HL-60 (cell line): ENCODE data around the gene SHROOM4.

Source experiments
- GABPA ChIP-seq: IDR thresholded peaks from 2 replicates; pipeline ENCODE4 v1.6.1; 2012; ENCODE audit warnings: low read depth
- REST ChIP-seq: IDR thresholded peaks from 2 replicates; pipeline ENCODE4 v1.6.1; 2012; ENCODE audit warnings: low read depth; ENCODE audit not compliant: insufficient replicate concordance
- TF ChIP-seq, protein P1 (sequence below): IDR thresholded peaks from one replicate; pipeline ENCODE4 v1.5.1; 2011; ENCODE audit warnings: low read length, control low read depth, inconsistent platforms; ENCODE audit not compliant: insufficient read depth

- TF ChIP-seq, protein P1, sequence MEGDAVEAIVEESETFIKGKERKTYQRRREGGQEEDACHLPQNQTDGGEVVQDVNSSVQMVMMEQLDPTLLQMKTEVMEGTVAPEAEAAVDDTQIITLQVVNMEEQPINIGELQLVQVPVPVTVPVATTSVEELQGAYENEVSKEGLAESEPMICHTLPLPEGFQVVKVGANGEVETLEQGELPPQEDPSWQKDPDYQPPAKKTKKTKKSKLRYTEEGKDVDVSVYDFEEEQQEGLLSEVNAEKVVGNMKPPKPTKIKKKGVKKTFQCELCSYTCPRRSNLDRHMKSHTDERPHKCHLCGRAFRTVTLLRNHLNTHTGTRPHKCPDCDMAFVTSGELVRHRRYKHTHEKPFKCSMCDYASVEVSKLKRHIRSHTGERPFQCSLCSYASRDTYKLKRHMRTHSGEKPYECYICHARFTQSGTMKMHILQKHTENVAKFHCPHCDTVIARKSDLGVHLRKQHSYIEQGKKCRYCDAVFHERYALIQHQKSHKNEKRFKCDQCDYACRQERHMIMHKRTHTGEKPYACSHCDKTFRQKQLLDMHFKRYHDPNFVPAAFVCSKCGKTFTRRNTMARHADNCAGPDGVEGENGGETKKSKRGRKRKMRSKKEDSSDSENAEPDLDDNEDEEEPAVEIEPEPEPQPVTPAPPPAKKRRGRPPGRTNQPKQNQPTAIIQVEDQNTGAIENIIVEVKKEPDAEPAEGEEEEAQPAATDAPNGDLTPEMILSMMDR = no peak
- TF ChIP-seq REST = no peak
- TF ChIP-seq GABPA = no peak
Measured at GRCh38 chrX:50725310-50725709, 88.7 kb downstream of the SHROOM4 start.
